Measurements from ENCODE around the gene INPP4A.

Gene INPP4A

DNA sequence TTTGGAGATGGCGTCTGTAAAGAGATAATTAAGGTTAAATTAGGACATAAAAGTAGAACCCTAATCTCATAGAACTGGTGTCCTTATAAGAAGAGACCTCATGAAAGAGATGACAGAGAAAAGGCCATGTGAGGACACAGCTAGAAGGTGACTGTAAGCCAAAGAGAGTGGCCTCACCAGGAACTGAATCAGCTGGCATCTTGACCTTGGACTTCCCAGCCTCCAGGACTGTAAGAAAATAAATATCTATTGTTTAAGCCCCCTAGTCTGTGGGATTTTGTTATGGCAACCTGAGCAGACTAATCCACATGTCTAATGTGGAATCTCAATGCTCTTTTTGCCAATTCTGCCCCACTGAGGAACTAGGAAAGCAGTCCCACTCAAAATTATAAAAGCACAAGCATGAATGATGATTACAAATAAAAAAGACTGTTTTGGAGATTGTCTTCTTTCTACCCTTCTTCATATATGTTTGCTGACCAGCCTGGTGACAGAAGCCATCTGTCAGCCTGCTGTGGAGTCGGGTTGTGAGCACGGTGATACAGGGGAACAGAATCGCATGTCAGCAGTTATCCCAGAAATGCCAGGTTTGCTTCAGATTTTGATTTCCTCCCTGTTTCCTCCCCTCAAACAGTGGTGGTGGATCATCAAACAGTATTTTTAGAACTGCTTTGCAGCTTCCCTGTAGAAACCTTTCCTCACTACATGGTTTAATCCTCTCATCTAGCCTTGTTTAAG, 54.2 kb downstream of the INPP4A start:
- DNase-seq: no peak

DNA sequence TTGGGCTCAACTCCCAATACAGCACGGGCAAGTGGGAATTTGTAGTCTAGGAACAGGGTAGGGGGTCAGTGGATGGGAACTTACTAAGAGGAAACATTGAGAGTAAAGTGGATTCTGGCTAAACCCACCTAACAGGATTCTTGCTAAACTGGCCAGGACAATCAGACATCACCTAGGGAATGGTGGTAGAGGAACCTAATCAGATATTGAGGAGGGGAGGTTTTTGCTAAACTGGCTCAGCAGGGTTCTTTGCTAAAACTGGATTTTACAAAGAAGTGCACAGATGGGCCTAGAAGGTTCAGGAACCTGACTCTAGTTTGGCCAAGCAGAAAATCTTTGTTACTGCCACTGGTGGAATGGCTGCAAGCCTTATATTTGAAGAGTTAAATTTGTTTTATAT, 55.9 kb downstream of the INPP4A start:
- no peak for DNase-seq

- DNase-seq: no peak
Measured at GRCh38 chr2:98501223-98501622, 56.6 kb downstream of the INPP4A start.

- no peak for DNase-seq
Measured at GRCh38 chr2:98501876-98502275, 57.2 kb downstream of the INPP4A start.

- no peak for DNase-seq
Measured at GRCh38 chr2:98502556-98503335, 58.1 kb downstream of the INPP4A start.

GRCh38 chr2:98503481-98504105, 58.9 kb downstream of the INPP4A start:
- DNase-seq: no peak

DNA sequence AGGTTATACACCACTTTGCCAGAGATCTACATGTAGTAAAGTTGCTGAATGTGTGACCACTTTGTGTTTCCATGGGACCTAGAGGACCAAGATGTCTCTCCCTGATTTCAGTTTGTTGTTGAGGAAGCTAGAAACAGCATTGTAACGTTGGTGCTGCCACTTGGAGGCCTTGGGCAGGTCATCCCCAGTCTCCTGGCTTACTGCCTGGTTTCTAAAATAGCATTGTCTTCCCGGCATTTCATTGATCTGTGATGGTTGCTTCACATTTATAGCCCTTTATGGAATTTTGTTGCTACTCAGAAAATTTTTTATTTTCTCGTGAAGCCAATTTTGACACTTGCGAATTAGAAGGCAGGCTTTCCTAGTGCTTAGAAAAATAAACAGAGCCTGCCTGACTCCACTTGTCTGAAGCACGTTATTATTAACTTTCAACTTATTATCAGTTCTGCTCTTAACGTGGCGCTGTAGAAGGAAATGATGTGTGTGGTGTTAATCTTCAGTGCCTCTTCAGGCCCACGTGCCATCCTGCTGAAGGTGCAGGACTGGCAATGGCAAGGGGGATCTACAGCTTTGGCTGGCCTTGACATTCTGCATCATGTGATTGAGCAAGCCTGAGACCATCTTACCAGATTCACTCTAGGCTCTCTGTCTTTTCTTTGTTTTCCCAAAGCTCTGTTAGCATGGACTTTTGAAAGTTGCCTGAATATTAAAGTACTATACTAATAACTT, 59.9 kb downstream of the INPP4A start:
- no peak for DNase-seq

GRCh38 chr2:98505311-98505808, 60.7 kb downstream of the INPP4A start:
- no peak for DNase-seq

DNA sequence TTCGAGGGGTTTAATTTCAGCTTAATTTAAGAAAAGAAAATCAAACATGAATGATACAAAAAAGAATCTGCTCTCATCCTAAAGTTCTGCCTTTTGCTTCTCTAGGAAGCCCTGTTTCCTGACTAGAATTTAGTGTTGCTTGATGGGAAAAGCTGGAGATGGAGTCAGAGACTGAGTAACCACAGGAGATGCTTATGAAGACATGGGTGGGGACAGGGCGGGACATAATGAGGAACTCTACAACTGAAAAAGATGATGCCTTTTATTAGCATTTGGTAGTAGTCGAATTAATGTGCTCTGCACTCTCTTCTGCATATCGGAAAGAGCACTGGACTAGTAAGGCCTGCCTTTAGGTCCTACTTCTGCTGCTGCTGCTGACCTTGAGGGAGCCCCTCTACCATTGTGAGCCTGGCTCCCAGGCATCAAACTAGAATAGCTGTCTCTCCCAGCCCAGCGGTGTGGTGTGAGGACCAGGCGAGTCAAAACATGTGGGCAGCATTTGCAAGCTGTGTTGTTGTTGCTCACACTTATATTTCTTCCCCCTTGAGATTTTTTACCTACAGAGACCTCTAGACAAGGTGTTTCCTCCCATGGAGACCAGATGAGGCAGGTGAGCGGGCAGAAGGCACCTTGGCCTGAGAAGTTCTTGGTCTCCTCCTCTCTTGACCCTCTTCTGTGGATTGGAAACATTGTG, 61.5 kb downstream of the INPP4A start:
- DNase-seq: no peak

DNA sequence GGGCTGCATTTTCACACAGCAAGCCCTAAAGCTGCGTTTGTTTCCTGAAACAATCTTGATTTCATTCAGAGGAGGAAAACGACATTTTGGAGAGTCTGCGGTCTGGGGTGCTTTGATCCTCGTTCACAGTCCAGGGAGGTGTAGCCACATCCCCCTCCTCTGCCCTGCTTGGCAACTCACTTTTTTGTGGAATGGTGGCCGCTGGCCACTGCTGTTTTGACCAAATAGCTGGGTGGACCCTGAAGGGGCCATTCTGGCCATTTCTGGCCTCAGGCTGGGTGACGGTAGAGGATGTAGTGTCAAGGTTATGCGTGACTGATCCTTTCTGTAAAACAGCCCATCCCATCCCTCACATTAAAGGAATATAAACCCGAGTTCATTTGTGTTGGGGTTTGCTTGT, 62.2 kb downstream of the INPP4A start:
- no peak for DNase-seq

DNA sequence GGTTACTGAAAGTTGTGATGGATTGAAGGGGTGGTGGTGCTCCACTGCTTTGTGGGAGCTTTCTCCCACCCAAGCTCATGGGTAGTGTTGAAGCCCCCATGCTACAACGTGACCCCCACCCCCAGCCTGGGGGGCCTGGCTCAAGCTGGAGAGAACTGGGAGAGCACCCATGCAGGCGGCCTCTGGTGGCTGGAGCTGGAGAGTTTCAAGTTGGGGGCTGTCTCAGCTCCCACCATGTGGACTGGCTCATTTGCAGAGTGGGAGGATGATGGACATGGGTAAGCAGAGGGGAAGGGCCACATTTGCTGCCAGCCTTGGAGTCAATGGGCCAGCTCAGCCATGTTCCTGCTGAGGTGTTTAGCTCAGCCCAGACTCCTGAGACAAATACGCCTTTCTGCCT, 62.8 kb downstream of the INPP4A start:
- DNase-seq: peak; percentile 32

DNA sequence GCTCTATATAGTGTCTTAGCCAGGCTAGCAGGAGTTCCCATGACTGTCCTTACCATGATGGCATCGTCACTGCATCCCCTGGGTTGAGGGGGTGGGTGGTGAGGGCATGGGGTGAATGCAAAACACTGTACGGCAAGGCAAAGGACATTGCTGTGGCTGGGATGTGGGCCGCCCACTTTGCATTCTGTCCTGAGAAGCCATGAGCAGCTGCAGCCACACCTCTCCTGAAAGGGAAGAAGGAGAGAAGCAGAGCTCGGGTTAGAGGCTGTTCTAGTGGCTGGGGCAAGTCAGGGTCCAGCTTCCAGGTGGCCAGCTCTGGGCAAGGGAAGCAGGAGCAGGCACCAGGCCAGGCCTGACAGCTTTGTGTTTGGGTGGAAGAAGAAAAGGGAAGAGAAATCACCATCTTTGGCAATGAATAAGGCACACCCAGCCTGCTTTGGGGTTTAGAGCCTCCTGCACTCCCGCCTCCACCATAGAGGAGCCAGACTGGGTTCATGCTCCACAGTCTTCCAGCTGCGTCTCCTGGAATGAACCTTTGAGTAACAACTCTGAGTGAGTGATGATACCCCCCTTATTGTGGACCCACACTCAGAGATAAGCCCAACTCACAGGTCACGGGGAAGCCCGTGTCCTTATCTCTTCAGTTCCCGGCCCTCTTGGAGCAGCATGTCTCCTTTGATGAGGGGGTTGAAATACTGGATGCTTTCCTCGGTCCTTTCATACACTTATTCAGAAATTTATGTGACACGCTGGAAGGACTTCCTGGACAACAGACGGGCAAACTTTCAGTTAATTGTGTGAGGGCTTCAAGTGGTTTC, 63.4 kb downstream of the INPP4A start:
- peak; percentile 86 for DNase-seq

DNA sequence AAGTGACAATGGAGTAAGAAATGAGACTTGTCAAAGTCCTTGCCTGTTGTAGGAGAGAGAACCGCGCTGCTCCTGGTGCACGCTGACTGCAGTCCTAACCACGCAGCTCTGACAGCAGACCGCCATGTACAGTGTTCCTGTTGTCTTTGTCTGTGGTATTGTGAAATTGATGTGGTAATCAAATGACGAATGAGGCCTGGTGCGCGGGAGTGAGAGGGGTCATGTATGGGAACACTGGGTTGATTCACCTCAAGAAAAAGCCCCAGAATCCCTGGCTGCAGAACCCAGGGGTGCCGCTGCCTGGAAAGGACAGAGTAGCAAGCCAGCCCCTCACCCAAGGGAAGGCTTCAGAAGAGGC, 64.0 kb downstream of the INPP4A start:
- peak; percentile 86 for DNase-seq

GRCh38 chr2:98509542-98510321, 65.1 kb downstream of the INPP4A start:
- DNase-seq: peak; percentile 20

- no peak for DNase-seq
Measured at GRCh38 chr2:98510322-98510662, 65.6 kb downstream of the INPP4A start.

GRCh38 chr2:98511981-98512380, 67.3 kb downstream of the INPP4A start:
- DNase-seq: no peak

GRCh38 chr2:98512699-98513098, 68.0 kb downstream of the INPP4A start:
- DNase-seq: no peak

DNA sequence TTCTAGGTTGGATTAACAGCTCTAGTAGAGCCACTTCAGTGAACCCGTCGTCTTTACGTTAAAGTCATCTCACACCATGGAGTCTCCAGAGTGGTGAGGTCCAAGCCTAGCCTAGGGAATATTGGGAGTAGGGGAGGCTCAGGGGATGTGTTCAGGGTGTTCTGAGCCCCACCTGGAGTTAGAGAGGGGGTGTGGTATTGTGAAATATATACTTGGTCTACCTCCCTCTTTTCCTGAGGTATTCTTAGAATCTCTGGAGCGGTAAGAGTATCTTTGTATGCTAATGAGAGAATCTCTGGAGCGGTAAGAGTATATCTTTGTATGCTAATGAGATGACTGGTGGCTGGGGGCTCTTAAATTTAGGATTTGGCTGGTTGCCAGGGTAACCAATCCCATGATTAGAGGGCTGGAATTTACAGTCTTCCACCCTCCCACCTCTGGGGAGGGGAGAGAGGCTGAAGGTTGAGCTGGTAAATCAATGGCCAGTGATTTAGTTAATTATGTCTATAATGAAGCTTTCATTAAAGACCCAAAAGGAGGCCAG, 69.5 kb downstream of the INPP4A start:
- no peak for DNase-seq

GRCh38 chr2:98514879-98515249, 70.2 kb downstream of the INPP4A start:
- no peak for DNase-seq

GRCh38 chr2:98515250-98515991, 70.8 kb downstream of the INPP4A start:
- DNase-seq: peak; percentile 64

Measured in OCI-M1 (cell line).